OCI-LY7 (cell line): Measurements from ENCODE around the gene TAGLN. TPM values are rescaled to one million over a fixed set of nuclear protein-coding genes. Genes with fewer than 3 reads are reported as not detected.

Experiments
- BruUV-seq: library from RNA; stranded (reverse); fragments of 400-500 nt; replicated peaks from 2 replicates; lab custom pipeline; 2021; lab: Mats Ljungman, UMichigan
- CTCF ChIA-PET: fragments of 300-600 bp; sonication (Branson Sonifier 250); formaldehyde crosslinking; loops from one replicate; lab custom pipeline; 2022; ENCODE audit warnings: antibody characterized with exemption; ENCODE audit not compliant: unreplicated experiment; lab: Charles Lee
- POLR2A ChIA-PET: fragments of 300-600 bp; sonication (Branson Sonifier 250); formaldehyde crosslinking; loops from one replicate; lab custom pipeline; 2022; ENCODE audit warnings: antibody characterized with exemption; lab: Charles Lee
- DNase-seq: peaks from one replicate; pipeline ENCODE4 v3.0.0-alpha.2; 2015; ENCODE audit warnings: low spot score
- H2AFZ ChIP-seq: fragments of 200-600 bp; sonication (generic), shearing (Covaris generic); 2 replicates; pipeline ENCODE4 v1.6.1; 2014; ENCODE audit warnings: mild to moderate bottlenecking, antibody characterized with exemption, low read length, moderate library complexity
- H3K27ac ChIP-seq: fragments of 200-600 bp; sonication (generic); 2 replicates; pipeline ENCODE4 v1.5.1; 2014; ENCODE audit warnings: mixed run types, low read depth, mild to moderate bottlenecking, moderate library complexity, low read length, inconsistent platforms; ENCODE audit not compliant: poor library complexity, severe bottlenecking
- H3K36me3 ChIP-seq: fragments of 200-600 bp; sonication (generic); 2 replicates; pipeline ENCODE4 v1.6.1; 2014; ENCODE audit warnings: mild to moderate bottlenecking, antibody characterized with exemption, low read length, moderate library complexity, mixed read lengths; ENCODE audit not compliant: insufficient read depth
- H3K4me1 ChIP-seq: fragments of 200-600 bp; sonication (generic); 2 replicates; pipeline ENCODE4 v1.5.1; 2014; ENCODE audit warnings: mild to moderate bottlenecking, low read length; ENCODE audit not compliant: insufficient read depth, poor library complexity, severe bottlenecking
- H3K4me2 ChIP-seq: fragments of 200-600 bp; sonication (generic); 2 replicates; pipeline ENCODE4 v1.6.1; 2014; ENCODE audit warnings: mild to moderate bottlenecking, low read length
- H3K4me3 ChIP-seq: fragments of 200-600 bp; sonication (generic); 2 replicates; pipeline ENCODE4 v1.5.1; 2014; ENCODE audit warnings: mild to moderate bottlenecking, low read depth, low read length; ENCODE audit not compliant: poor library complexity, severe bottlenecking
- H3K79me2 ChIP-seq: fragments of 200-600 bp; sonication (generic); 2 replicates; pipeline ENCODE4 v1.6.1; 2016; ENCODE audit warnings: low read depth, mild to moderate bottlenecking, low read length, moderate library complexity, mixed read lengths; ENCODE audit not compliant: insufficient read depth
- H3K9me2 ChIP-seq: fragments of 200-600 bp; sonication (generic); 2 replicates; pipeline ENCODE4 v1.6.1; 2016; ENCODE audit warnings: mild to moderate bottlenecking, low read length, mixed read lengths; ENCODE audit not compliant: insufficient read depth
- H3K9me3 ChIP-seq: fragments of 200-600 bp; sonication (generic); 2 replicates; pipeline ENCODE4 v1.6.1; 2014; ENCODE audit warnings: mild to moderate bottlenecking, mixed run types, low read length, mixed read lengths
- H4K20me1 ChIP-seq: fragments of 200-600 bp; sonication (generic); 2 replicates; pipeline ENCODE4 v1.6.1; 2014; ENCODE audit warnings: mild to moderate bottlenecking, antibody characterized with exemption, low read length, moderate library complexity, mixed read lengths; ENCODE audit not compliant: insufficient read depth
- CTCF ChIP-seq: fragments of 200-600 bp; sonication (generic); conservative IDR thresholded peaks from 2 replicates; pipeline ENCODE4 v1.5.1; 2014; ENCODE audit warnings: mild to moderate bottlenecking, antibody characterized with exemption, low read length, moderate library complexity, mixed read lengths
- EZH2phosphoT487 ChIP-seq: fragments of 200-600 bp; sonication (generic); IDR thresholded peaks from 2 replicates; pipeline ENCODE4 v1.6.1; 2018; ENCODE audit warnings: low read depth, borderline replicate concordance, mild to moderate bottlenecking, mixed run types, antibody characterized with exemption, low read length, moderate library complexity, mixed read lengths
- intact Hi-C: fragments of 100-400 bp; cut with micrococcal nuclease; formaldehyde crosslinking; loops from one replicate; pipeline ENCODE4 v1.10.0; 2022; ENCODE audit not compliant: unreplicated experiment
- total RNA-seq, 2 experiments: library from RNA; depleted of rRNA in 1 of 2; stranded (reverse); fragments of >200 nt in 1 of 2; shearing (Covaris generic) in 1 of 2; gene quantifications; 2 replicates each; pipeline ENCODE4 v1.2.3, GENCODE V29; 2014 to 2022

TAGLN gene
- total RNA-seq, 2 experiments from 2014 or later = 5.4 to 7.4 TPM

DNA sequence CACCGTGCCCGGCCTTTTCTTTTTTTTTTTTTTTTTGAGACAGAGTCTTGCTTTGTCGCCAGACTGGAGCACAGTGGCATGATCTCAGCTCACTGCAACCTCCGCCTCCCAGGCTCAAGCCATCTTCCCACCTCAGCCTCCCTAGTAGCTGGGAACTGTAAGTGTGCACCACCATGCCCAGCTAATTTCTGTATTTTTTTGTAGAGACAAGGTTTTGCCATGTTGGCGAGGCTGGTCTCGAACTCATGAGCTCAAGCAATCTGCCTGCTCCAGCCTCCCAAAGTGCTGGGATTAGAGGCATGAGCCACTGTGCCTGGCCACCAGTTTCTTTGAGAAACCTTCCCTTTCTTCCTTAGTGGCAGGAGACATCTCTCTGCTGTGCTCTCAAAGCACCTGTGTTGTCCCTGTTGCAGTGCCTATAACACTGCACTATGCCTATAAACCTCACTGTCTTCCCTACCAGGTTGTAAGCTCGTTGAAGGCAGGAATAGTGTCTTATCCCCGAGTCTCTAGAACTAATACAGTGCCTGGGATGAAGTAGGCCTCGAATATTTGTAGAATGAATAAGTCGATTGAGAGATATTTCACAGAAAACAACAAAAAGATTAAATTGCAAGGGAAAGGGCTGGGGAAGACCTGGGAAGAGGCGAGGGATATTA, 13.7 kb downstream of the TAGLN start:
- BruUV-seq = no TSS peak
- H2AFZ ChIP-seq = no peak overlapping the region
- intact Hi-C loops = no loop called here

DNA sequence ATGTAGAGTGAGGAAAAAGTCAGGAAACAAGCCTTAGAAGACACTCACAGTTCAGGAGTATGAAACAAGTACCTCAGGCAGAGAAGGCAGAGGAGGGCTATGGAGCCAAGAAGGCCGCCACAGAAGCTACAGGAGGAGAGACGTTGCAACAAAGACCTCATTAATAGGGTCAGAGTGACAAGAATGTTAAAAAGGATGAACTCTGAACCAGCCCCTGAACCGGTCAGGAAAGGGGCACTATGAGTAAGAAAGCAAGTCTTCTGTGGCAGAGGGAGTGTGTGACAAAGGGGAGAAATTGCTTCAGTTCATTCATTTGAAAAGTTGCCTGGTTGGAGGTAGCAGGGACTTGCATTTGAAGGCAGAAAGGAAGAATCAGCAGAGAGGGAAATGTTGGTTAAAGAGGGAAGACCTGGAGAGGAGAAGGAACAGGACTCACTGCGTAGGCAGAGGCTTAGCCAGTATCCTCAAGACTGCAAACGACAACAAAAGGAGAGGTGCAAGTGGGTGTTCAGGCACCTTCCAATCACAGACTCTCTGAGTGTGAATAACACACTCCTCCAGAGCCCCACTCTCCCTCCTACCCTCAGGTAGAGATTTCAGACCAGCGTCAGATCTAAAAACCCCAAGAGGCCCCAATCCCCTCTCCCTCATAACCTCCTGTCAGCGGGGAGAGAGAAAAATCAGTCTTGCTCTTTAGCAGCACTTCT, 15.4 kb downstream of the TAGLN start:
- Histone ChIP-seq H3K36me3 (peaks cover 76% of the 10 kb centered on the region), H2AFZ (no peak overlapping the region), H3K4me3 (no peak overlapping the region), H3K9me3 (no peaks in the 10 kb centered on the region), H4K20me1 (no peaks in the 10 kb centered on the region), H3K27ac (no peak overlapping the region), H3K4me2 (no peak overlapping the region), H3K4me1 (no peaks in the 10 kb centered on the region), H3K79me2 (no peaks in the 10 kb centered on the region), H3K9me2 (no peaks in the 10 kb centered on the region)
- POLR2A ChIA-PET = interaction anchor here (0.7 kb wide), 1 partner anchor 82 kb away, joined by 4 read pairs; no protein-coding TSS in a partner anchor
- CTCF ChIA-PET = interaction anchor here (0.6 kb wide), 1 partner anchor 284 kb away, joined by 3 read pairs; no protein-coding TSS in a partner anchor
- intact Hi-C loops = no loop called here
- no peak for DNase-seq
- no TSS peak for BruUV-seq
- TF ChIP-seq CTCF (no peak), EZH2phosphoT487 (no peak)

More for the DNA sequence above, 13.7 kb downstream of the TAGLN start:
- H4K20me1 ChIP-seq = no peaks in the 10 kb centered on the region
- no peaks in the 10 kb centered on the region for H3K79me2 ChIP-seq
- H3K4me2 ChIP-seq = no peak overlapping the region
- H3K9me2 ChIP-seq = no peaks in the 10 kb centered on the region
- POLR2A ChIA-PET = interaction anchor here (0.6 to 1.1 kb wide), 2 partner anchors 35 to 472 kb away, joined by 3 to 8 read pairs; no protein-coding TSS in a partner anchor
- no peak overlapping the region for H3K27ac ChIP-seq
- peaks cover 59% of the 10 kb centered on the region for H3K36me3 ChIP-seq
- no peaks in the 10 kb centered on the region for H3K4me1 ChIP-seq
- no peak for DNase-seq
- no peak overlapping the region for H3K4me3 ChIP-seq
- H3K9me3 ChIP-seq = no peaks in the 10 kb centered on the region
- no peak for TF ChIP-seq CTCF
- TF ChIP-seq EZH2phosphoT487 = no peak
- CTCF ChIA-PET = no interaction called here
